Measurements from ENCODE around the gene KRT4. TPM values are rescaled to one million over a fixed set of nuclear protein-coding genes. Genes with fewer than 3 reads are reported as not detected.

KRT4 gene
- total RNA-seq, result not detected in 2 replicates

GRCh38 chr12:52813885-52814709 is at the start of gene KRT4:
Gene KRT4 (minus strand): TSS chr12:52814116. CDS start chr12:52814058, 58 bp downstream.

GRCh38 chr12:52848661-52849255 is 34.8 kb upstream of the KRT4 start, which contains the start of gene KRT78:
Gene KRT78 (minus strand): TSS chr12:52848994. CDS start chr12:52848930, 64 bp downstream.

GRCh38 chr12:52833922-52834726 is 20.2 kb upstream of the KRT4 start, which contains the start of gene KRT79:
Gene KRT79 (minus strand): TSS chr12:52834311. CDS start chr12:52834260, 51 bp downstream.

GRCh38 chr12:52795694-52796428 is 18.1 kb downstream of the KRT4 start, which contains the start of gene KRT3:
Gene KRT3 (minus strand): TSS chr12:52796117. CDS start chr12:52796042, 75 bp downstream.

GRCh38 chr12:52776913-52777395 is 37.0 kb downstream of the KRT4 start, which contains the start of gene KRT76:
Gene KRT76 (minus strand): TSS chr12:52777345. CDS start chr12:52777291, 54 bp downstream.

Small RNAs within 50 kb of the gene (small RNA-seq; reads per million reads assigned to genes)
- not detected for gene AC107016.2

Other genes with a start within 250 kb of the KRT4 start
- not detected in 2 replicates for gene KRT74, start 240.3 kb downstream of the KRT4 start, total RNA-seq
- gene KRT72, start 212.7 kb downstream of the KRT4 start, total RNA-seq, result not detected in 2 replicates
- not detected in 2 replicates for gene KRT73, start 195.6 kb downstream of the KRT4 start, total RNA-seq
- gene KRT2, start 161.9 kb downstream of the KRT4 start, total RNA-seq, result not detected in 2 replicates
- gene KRT1, start 133.7 kb downstream of the KRT4 start, total RNA-seq, result not detected in 2 replicates
- gene KRT77, start 110.6 kb downstream of the KRT4 start, total RNA-seq, result not detected in 2 replicates
- gene KRT76, start 36.8 kb downstream of the KRT4 start, total RNA-seq, result not detected in 2 replicates
- not detected in 2 replicates for gene KRT3, start 18.0 kb downstream of the KRT4 start, total RNA-seq
- gene KRT79, start 20.2 kb upstream of the KRT4 start, total RNA-seq, result not detected in 2 replicates
- gene KRT78, start 34.9 kb upstream of the KRT4 start, total RNA-seq, result not detected in 2 replicates
- 6.3 and 7.8 TPM in 2 replicates for gene KRT8, start 91.0 kb upstream of the KRT4 start, total RNA-seq
- 206 and 261 TPM in 2 replicates for gene KRT18, start 135.0 kb upstream of the KRT4 start, total RNA-seq
- 1,071 and 1,152 TPM in 2 replicates for gene EIF4B, start 192.3 kb upstream of the KRT4 start, total RNA-seq
- 37.1 and 53.6 TPM in 2 replicates for gene TNS2, start 235.9 kb upstream of the KRT4 start, total RNA-seq